Motor neuron (in vitro differentiated cells): ENCODE data around the gene POLR1E. TPM values are rescaled to one million over a fixed set of nuclear protein-coding genes. Genes with fewer than 3 reads are reported as not detected.

Experiments used
- ATAC-seq, 8 experiments: fragments of 200-7000 bp; cut with Tn5 transposase; replicated peaks in 6 of 8; 2 replicates each; pipeline ENCODE4 v1.8.0; 2021; ENCODE audit warnings: mild to moderate bottlenecking in 8 of 8, moderate library complexity in 8 of 8
- H3K27ac ChIP-seq, 2 donors: fragments of 250-450 bp; sonication (Bioruptor Pico); 2 replicates each; pipeline ENCODE4 v1.9.0; 2021; ENCODE audit warnings: antibody characterized with exemption in 2 of 2, mild to moderate bottlenecking in 2 of 2, moderate library complexity in 1 of 2
- H3K4me1 ChIP-seq, 2 donors: fragments of 250-450 bp; sonication (Bioruptor Pico); replicated peaks in 1 of 2; 2 replicates each; pipeline ENCODE4 v1.6.1; 2021; ENCODE audit warnings: antibody characterized with exemption in 2 of 2, mild to moderate bottlenecking in 2 of 2, moderate library complexity in 1 of 2
- H3K4me3 ChIP-seq, 5 donors: fragments of 250-450 bp; sonication (Bioruptor Pico); 2 replicates each; pipeline ENCODE4 v1.9.0; 2021; ENCODE audit warnings: antibody characterized with exemption in 5 of 5, mild to moderate bottlenecking in 5 of 5, moderate library complexity in 4 of 5
- WGBS, 10 experiments: fragments of 450-650 bp; shearing (Covaris generic); methylation state at CpG; one replicate each; pipeline ENCODE4 v1.0.0; 2022; 5-methylcytosine and 5-hydroxymethylcytosine counted together
- in situ Hi-C, 9 experiments: fragments of 400-800 bp; cut with MboI; loops; one replicate each; pipeline ENCODE4 v1.15.0; 2021; ENCODE audit warnings: low sequenced_read_pairs in 9 of 9, low pct_unique_long_range_greater_than_20kb in 2 of 9; ENCODE audit not compliant: unreplicated experiment in 9 of 9
- total RNA-seq, 8 experiments: library from RNA; unstranded; fragments of 300-600 nt; gene quantifications; 2 replicates each; pipeline versions ENCODE4 v1.2.3 to v1.2.4, GENCODE V29; 2022

The POLR1E gene
- total RNA-seq, 8 experiments from 2014 or later: 19.4 to 35.4 (median 24.9) TPM

GRCh38 chr9:37449862-37450632 is 35.7 kb upstream of the POLR1E start:
- WGBS, 10 experiments: 71 to 100% (median 80%) methylated on average over 4 to 12 of the region's 12 CpGs
- in situ Hi-C loops: no loop called here
- Histone ChIP-seq H3K27ac (no peak overlapping the region), H3K4me1 (no peaks in the 10 kb centered on the region), H3K4me3 (no peak overlapping the region)
- peak in 5 of 8 experiments; percentile 49 to 93 (median 76) for ATAC-seq

GRCh38 chr9:37451628-37452027 is 34.1 kb upstream of the POLR1E start:
- H3K4me3 ChIP-seq: no peak overlapping the region
- no peaks in the 10 kb centered on the region for H3K4me1 ChIP-seq
- no peak overlapping the region for H3K27ac ChIP-seq
- in situ Hi-C loops: no loop called here
- ATAC-seq: no peak
- 74 to 100% (median 90%) methylated on average over 1 to 3 of the region's 3 CpGs; no CpG with 5 or more reads in 1 of the 10 experiments for WGBS, 10 experiments

GRCh38 chr9:37452611-37453010 is 33.1 kb upstream of the POLR1E start:
- in situ Hi-C loops: no loop called here
- H3K27ac ChIP-seq: no peak overlapping the region
- no peaks in the 10 kb centered on the region for H3K4me1 ChIP-seq
- 17 to 100% (median 67%) methylated on average over 1 of the region's 1 CpG; no CpG with 5 or more reads in 5 of the 10 experiments for WGBS, 10 experiments
- no peak for ATAC-seq
- no peak overlapping the region for H3K4me3 ChIP-seq

GRCh38 chr9:37453827-37454226 is 31.9 kb upstream of the POLR1E start:
- in situ Hi-C loops: no loop called here
- Histone ChIP-seq H3K4me1 (no peaks in the 10 kb centered on the region), H3K27ac (no peak overlapping the region), H3K4me3 (no peak overlapping the region)
- ATAC-seq: no peak
- 90 to 100% (median 100%) methylated on average over 1 of the region's 1 CpG; no CpG with 5 or more reads in 6 of the 10 experiments for WGBS, 10 experiments

- in situ Hi-C loops: no loop called here
- H3K4me1 ChIP-seq: no peaks in the 10 kb centered on the region
Observed at GRCh38 chr9:37454238-37454637, 31.5 kb upstream of the POLR1E start.

GRCh38 chr9:37455884-37456647 is 29.7 kb upstream of the POLR1E start:
- Histone ChIP-seq H3K27ac (no peak overlapping the region), H3K4me3 (no peak overlapping the region), H3K4me1 (no peaks in the 10 kb centered on the region)
- 60 to 100% (median 93%) methylated on average over 1 to 7 of the region's 7 CpGs; no CpG with 5 or more reads in 1 of the 10 experiments for WGBS, 10 experiments
- no peak for ATAC-seq
- in situ Hi-C loops: no loop called here

More at GRCh38 chr9:37454238-37454637, 31.5 kb upstream of the POLR1E start:
- Histone ChIP-seq H3K27ac (no peak overlapping the region), H3K4me3 (no peak overlapping the region)
- ATAC-seq: no peak

- WGBS, 10 experiments: 40 to 100% (median 100%) methylated on average over 1 of the region's 1 CpG; no CpG with 5 or more reads in 3 of the 10 experiments
- in situ Hi-C loops: no loop called here
- no peak overlapping the region for H3K4me3 ChIP-seq
- ATAC-seq: no peak
- no peaks in the 10 kb centered on the region for H3K4me1 ChIP-seq
- no peak overlapping the region for H3K27ac ChIP-seq
Observed at GRCh38 chr9:37456817-37457216, 28.9 kb upstream of the POLR1E start.

GRCh38 chr9:37464006-37464405 is 21.7 kb upstream of the POLR1E start:
- Histone ChIP-seq H3K4me1 (peaks cover 0 to 10% of the 10 kb centered on the region in 2 donors), H3K27ac (no peak overlapping the region), H3K4me3 (peak overlapping the region; percentile 83 to 98 (median 92))
- in situ Hi-C loops: no loop called here
- WGBS, 10 experiments: 0 to 56% (median 16%) methylated on average over 1 to 3 of the region's 3 CpGs; no CpG with 5 or more reads in 1 of the 10 experiments
- ATAC-seq: no peak

GRCh38 chr9:37464426-37465248 is 21.1 kb upstream of the POLR1E start:
- ATAC-seq: peak; percentile 18 to 56 (median 46)
- peaks cover 0 to 10% of the 10 kb centered on the region in 2 donors for H3K4me1 ChIP-seq
- WGBS, 10 experiments: 0 to 3% (median 0%) methylated on average over 1 to 9 of the region's 47 CpGs; no CpG with 5 or more reads in 2 of the 10 experiments
- in situ Hi-C loops: no loop called here
- H3K4me3 ChIP-seq: peak overlapping the region; percentile 83 to 98 (median 92)
- peak overlapping the region; percentile 95 to 97 for H3K27ac ChIP-seq

GRCh38 chr9:37465249-37466036 is 20.3 kb upstream of the POLR1E start, which contains the start of gene ZBTB5:
ZBTB5 (minus strand) TSS chr9:37465450; CDS start chr9:37442551, 22,899 bp downstream.
- H3K27ac ChIP-seq: peak within 1 kb of the TSS; percentile 95 to 97
- WGBS, 10 experiments: 0 to 5% (median 0%) methylated on average over 1 to 7 of the region's 52 CpGs; no CpG with 5 or more reads in 5 of the 10 experiments
- in situ Hi-C loops: no loop called here
- ATAC-seq: peak; percentile 72 to 85 (median 82)
- H3K4me1 ChIP-seq: peaks cover 0 to 10% of the 10 kb centered on the region in 2 donors
- peak within 1 kb of the TSS; percentile 83 to 98 (median 92) for H3K4me3 ChIP-seq

GRCh38 chr9:37466037-37466709 is 19.6 kb upstream of the POLR1E start:
- in situ Hi-C loops: no loop called here
- H3K4me1 ChIP-seq: peaks cover 0 to 10% of the 10 kb centered on the region in 2 donors
- H3K27ac ChIP-seq: peak overlapping the region; percentile 95 to 97
- ATAC-seq: peak; percentile 10 to 27 (median 18)
- H3K4me3 ChIP-seq: peak overlapping the region; percentile 83 to 98 (median 92)
- 0 to 3% (median 0%) methylated on average over 1 to 14 of the region's 47 CpGs; no CpG with 5 or more reads in 2 of the 10 experiments for WGBS, 10 experiments
